ENCODE measurements around the gene CEP126.
"Not testable (repeated sequence)": the region's sequence is repeated elsewhere in the genome, so short reads cannot be mapped to it uniquely, and the experiment has no call there.

CEP126 gene

DNA sequence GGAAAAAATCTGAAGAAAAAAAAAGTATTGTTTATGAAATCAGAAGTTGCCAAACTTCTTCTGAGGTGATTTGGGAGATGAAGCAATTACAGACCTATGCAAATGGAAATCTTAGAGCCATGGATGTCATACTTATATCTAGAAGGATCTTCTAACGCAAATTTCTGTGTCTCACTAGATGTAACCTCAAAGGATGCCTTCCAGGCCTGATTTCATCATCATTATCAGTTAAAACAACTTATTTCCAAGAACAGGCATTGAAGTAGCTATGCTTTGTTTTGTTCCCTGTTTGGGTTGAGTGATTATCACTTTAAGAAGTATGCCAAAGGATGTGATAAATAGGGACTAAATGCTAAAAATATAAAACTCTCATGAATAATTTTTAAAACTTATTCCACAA is 45.4 kb downstream of the CEP126 start:
- H3K4me3 Mint-ChIP-seq, result no peak overlapping the region
- DNase-seq, result no peak
- TF ChIP-seq, protein P1, sequence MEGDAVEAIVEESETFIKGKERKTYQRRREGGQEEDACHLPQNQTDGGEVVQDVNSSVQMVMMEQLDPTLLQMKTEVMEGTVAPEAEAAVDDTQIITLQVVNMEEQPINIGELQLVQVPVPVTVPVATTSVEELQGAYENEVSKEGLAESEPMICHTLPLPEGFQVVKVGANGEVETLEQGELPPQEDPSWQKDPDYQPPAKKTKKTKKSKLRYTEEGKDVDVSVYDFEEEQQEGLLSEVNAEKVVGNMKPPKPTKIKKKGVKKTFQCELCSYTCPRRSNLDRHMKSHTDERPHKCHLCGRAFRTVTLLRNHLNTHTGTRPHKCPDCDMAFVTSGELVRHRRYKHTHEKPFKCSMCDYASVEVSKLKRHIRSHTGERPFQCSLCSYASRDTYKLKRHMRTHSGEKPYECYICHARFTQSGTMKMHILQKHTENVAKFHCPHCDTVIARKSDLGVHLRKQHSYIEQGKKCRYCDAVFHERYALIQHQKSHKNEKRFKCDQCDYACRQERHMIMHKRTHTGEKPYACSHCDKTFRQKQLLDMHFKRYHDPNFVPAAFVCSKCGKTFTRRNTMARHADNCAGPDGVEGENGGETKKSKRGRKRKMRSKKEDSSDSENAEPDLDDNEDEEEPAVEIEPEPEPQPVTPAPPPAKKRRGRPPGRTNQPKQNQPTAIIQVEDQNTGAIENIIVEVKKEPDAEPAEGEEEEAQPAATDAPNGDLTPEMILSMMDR (IDR thresholded peaks at IDR 0.05), result no peak
- no peak overlapping the region for H3K27ac Mint-ChIP-seq
- no peaks in the 10 kb centered on the region for H3K4me1 Mint-ChIP-seq
- no peaks in the 10 kb centered on the region for H3K9me3 Mint-ChIP-seq
- peaks cover 38% of the 10 kb centered on the region for H3K36me3 Mint-ChIP-seq (ENCODE audit: low read depth)
- H3K27me3 Mint-ChIP-seq (ENCODE audit: low read depth, poor library complexity), result peaks cover 3% of the 10 kb centered on the region

DNA sequence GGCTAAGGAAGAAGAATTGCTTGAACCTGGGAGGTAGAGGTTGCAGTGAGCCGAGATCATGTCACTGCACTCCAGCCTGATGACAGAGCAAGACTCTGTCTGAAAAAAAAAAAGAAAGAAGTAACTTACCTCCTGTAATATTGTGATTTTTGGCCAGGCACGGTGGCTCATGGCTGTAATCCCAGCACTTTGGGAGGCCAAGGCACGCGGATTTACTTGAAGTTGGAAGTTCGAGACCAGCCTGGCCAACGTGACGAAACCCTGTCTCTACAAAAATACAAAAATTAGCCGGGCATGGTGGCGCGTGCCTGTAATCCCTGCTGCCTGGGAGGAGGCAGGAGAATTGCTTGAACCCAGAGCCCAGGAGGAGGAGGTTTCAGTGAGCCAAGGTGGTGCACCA is 49.4 kb downstream of the CEP126 start:
- not testable (repeated sequence) for H3K9me3 Mint-ChIP-seq; DNase-seq; H3K27me3 Mint-ChIP-seq (ENCODE audit: low read depth, poor library complexity); H3K4me1 Mint-ChIP-seq; H3K4me3 Mint-ChIP-seq; H3K27ac Mint-ChIP-seq
- peaks cover 32% of the 10 kb centered on the region for H3K36me3 Mint-ChIP-seq (ENCODE audit: low read depth)

DNA sequence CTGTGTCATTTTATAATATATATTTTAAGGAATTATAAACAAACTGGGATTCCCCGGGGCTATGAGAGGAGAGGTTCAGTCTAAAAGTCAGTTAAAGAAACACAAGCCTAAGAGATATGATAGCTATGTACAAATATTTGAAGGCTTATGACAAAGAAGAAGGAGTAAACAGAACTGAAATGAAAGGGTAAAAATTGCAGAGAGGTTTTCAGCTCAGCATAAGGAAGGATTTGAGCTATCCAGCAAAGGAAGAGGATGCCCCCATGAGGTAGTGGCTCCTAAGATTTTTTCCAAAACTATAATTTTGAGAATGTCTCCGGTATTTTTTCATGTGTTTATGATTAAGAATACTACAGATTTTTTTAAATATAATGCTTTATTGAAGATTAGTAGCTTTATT is 59.4 kb downstream of the CEP126 start:
- Mint-ChIP-seq H3K4me1 (no peaks in the 10 kb centered on the region), H3K27me3 (ENCODE audit: low read depth, poor library complexity) (no peaks in the 10 kb centered on the region), H3K4me3 (no peak overlapping the region), H3K36me3 (ENCODE audit: low read depth) (peaks cover 21% of the 10 kb centered on the region), H3K27ac (no peak overlapping the region), H3K9me3 (peaks cover 6% of the 10 kb centered on the region)
- TF ChIP-seq, protein P1 (IDR thresholded peaks at IDR 0.05), result no peak
- DNase-seq, result no peak

DNA sequence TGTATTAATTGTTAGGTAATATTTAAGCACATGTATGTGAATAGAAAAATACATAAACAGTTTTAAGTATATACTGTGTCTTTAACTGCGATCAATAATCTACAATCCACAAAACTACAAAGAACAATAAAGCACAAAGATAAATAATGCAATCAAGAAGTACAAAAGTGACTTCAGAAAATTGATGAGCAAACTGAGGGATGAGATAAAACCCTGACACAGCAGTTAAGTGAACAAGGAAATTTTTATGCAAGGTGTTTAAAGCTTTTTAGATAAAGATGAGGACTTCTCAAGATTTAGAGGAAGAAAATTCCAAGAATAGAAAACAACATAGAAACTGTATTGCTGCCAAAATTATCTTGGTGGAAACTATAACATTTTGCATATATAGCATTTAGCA is 60.0 kb downstream of the CEP126 start:
- DNase-seq, result no peak
- H3K4me3 Mint-ChIP-seq, result no peak overlapping the region
- H3K9me3 Mint-ChIP-seq, result peaks cover 6% of the 10 kb centered on the region
- no peaks in the 10 kb centered on the region for H3K27me3 Mint-ChIP-seq (ENCODE audit: low read depth, poor library complexity)
- peaks cover 21% of the 10 kb centered on the region for H3K36me3 Mint-ChIP-seq (ENCODE audit: low read depth)
- no peaks in the 10 kb centered on the region for H3K4me1 Mint-ChIP-seq
- TF ChIP-seq, protein P1 (IDR thresholded peaks at IDR 0.05), result no peak
- H3K27ac Mint-ChIP-seq, result no peak overlapping the region

DNA sequence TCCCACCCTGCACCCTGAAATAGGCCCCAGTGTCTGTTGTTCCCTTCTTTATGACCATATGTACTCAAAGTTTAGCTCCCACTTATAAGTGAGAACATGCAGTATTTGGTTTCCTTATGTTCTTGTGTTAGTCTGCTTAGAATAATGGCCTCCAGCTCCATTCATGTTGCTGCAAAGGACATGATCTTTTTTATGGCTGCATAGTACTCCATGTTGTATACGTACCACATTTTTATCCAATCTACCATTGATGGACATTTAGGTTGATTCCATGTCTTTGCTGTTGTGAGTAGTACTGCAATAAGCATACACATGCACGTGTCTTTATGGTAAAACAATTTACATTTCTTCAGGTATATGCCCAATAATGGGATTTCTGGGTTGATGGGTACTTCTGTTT is 60.9 kb downstream of the CEP126 start:
- H3K4me1 Mint-ChIP-seq, result no peaks in the 10 kb centered on the region
- H3K27me3 Mint-ChIP-seq (ENCODE audit: low read depth, poor library complexity), result no peaks in the 10 kb centered on the region
- TF ChIP-seq, protein P1 (IDR thresholded peaks at IDR 0.05), result no peak
- no peak overlapping the region for H3K27ac Mint-ChIP-seq
- peaks cover 21% of the 10 kb centered on the region for H3K36me3 Mint-ChIP-seq (ENCODE audit: low read depth)
- peaks cover 6% of the 10 kb centered on the region for H3K9me3 Mint-ChIP-seq
- no peak overlapping the region for H3K4me3 Mint-ChIP-seq
- DNase-seq, result no peak

DNA sequence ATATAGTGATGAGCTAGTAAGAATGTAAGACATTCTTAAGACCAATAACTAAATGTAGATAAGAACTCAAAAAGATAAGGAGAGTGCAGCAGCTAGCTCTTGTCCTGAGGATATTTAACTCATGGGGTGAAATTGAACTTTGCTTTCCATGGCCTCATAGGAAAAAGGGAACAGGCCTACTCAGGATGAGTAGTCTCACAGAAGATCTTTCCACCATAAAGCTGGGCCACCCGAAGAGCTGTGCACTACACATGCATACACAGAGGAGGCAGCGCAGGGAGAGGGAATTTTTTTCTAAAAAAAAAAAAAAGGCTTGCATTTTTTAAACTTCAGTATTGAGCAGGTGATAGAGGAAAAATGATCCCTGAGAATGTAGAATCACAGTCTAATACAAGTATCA is 72.6 kb downstream of the CEP126 start:
- no peaks in the 10 kb centered on the region for H3K27me3 Mint-ChIP-seq (ENCODE audit: low read depth, poor library complexity)

More for the DNA sequence above, 72.6 kb downstream of the CEP126 start:
- no peaks in the 10 kb centered on the region for H3K9me3 Mint-ChIP-seq
- no peak overlapping the region for H3K4me3 Mint-ChIP-seq
- H3K27ac Mint-ChIP-seq, result no peak overlapping the region
- TF ChIP-seq, protein P1 (IDR thresholded peaks at IDR 0.05), result no peak
- no peak for DNase-seq
- no peaks in the 10 kb centered on the region for H3K4me1 Mint-ChIP-seq
- H3K36me3 Mint-ChIP-seq (ENCODE audit: low read depth), result peaks cover 59% of the 10 kb centered on the region
